GM12865 (cell line): ENCODE results near the gene XXYLT1.

Source experiments
- DNase-seq: peaks from one replicate; pipeline ENCODE4 v3.0.0; 2010; ENCODE audit warnings: low read depth
- H3K4me3 ChIP-seq: 2 replicates; pipeline ENCODE4 v1.5.1; 2011; ENCODE audit warnings: mild to moderate bottlenecking, low read depth, low read length, control low read depth
- TF ChIP-seq, protein P1 (sequence below): IDR thresholded peaks from 2 replicates; pipeline ENCODE4 v1.5.1; 2011; ENCODE audit warnings: low read length, control low read depth, low read depth, inconsistent platforms; ENCODE audit not compliant: insufficient read depth; ENCODE audit errors: missing control alignments

Gene XXYLT1

DNA sequence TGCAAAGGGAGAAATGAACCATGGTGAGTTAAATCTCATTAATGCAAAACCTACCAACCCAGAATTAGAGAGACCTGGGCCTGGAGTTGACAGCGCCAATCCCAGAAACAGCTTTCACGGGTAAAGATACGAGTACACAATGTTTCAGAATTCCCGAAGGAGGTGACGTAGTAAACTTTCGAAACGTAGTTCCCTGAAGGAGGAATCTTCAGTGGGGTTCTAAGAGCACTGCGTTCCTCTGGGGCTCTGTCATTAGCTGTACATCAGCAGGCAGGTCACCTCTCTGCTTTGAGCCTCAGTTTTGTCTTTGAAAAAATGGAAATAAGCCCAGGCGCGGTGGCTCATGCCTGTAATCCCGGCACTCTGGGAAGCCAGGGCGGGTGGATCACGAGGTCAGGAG is 152.3 kb downstream of the XXYLT1 start:
- no peak for DNase-seq
- TF ChIP-seq, protein P1, sequence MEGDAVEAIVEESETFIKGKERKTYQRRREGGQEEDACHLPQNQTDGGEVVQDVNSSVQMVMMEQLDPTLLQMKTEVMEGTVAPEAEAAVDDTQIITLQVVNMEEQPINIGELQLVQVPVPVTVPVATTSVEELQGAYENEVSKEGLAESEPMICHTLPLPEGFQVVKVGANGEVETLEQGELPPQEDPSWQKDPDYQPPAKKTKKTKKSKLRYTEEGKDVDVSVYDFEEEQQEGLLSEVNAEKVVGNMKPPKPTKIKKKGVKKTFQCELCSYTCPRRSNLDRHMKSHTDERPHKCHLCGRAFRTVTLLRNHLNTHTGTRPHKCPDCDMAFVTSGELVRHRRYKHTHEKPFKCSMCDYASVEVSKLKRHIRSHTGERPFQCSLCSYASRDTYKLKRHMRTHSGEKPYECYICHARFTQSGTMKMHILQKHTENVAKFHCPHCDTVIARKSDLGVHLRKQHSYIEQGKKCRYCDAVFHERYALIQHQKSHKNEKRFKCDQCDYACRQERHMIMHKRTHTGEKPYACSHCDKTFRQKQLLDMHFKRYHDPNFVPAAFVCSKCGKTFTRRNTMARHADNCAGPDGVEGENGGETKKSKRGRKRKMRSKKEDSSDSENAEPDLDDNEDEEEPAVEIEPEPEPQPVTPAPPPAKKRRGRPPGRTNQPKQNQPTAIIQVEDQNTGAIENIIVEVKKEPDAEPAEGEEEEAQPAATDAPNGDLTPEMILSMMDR: no peak
- no peak overlapping the region for H3K4me3 ChIP-seq

DNA sequence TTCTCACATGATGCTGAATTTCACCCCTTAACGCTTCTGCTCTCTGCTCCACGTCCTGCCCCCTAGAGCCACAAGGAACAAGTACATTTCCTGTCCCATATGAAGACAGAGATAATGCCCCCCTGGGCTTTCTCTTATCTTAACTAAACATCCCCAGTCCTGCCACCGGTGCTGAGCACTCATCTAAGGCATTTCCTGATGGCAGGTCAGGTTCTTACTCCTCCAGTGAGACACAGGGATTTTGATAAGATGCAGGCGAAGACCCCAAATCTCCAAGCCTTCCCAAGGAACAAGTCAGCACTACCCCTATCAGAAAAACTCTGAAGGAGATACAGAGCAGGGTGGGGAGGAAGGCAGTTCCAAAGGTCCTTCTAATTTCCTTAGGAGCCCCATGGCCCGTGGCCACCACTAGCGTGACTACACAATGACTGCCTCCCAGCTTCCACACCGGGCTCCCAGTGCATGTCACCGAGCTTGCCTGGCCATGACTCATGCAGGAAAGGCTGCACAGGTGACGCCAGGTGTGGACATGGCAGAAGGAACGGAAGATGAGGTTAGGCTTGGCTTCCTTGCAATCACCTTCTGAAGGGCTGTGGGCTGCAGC is 152.9 kb downstream of the XXYLT1 start:
- peak; percentile 39 for DNase-seq
- TF ChIP-seq, protein P1: peak; percentile 24
- no peak overlapping the region for H3K4me3 ChIP-seq

DNA sequence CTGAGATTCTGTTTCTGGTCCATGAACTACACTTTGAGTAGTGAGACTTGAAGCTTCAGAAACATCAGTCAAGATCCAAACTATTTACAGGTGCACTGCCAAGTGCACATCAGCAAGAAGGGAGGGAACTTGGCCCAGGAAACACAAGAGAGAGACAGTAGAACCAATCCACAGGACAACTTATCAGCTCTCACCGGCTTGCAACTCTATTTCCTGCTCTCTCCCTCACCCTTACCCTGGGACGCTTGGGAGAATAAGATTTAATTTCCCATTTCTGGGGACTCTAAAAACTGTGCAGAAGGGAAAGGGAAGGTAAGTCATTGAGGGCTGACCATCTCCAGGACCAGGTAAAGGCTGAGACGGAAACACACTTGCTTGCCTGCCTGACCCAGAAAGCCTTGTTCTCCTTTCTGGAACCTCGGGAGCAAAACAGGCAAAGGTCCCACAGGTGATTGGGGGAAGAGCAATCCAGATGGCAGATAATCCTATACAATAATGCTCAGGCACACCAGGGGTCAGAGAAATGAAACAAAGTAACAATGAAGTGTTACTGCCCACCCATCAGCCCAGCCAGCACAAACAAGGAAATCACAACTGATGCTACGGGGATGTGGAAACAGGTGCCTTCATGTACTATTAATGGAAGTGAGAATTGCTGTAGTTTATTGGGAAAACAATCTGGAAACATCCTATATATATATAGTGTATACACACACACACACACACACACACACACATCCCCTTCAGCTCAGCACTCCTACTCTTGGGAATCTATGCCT is 154.4 kb downstream of the XXYLT1 start:
- TF ChIP-seq, protein P1: no peak
- no peak for DNase-seq
- H3K4me3 ChIP-seq: no peak overlapping the region

DNA sequence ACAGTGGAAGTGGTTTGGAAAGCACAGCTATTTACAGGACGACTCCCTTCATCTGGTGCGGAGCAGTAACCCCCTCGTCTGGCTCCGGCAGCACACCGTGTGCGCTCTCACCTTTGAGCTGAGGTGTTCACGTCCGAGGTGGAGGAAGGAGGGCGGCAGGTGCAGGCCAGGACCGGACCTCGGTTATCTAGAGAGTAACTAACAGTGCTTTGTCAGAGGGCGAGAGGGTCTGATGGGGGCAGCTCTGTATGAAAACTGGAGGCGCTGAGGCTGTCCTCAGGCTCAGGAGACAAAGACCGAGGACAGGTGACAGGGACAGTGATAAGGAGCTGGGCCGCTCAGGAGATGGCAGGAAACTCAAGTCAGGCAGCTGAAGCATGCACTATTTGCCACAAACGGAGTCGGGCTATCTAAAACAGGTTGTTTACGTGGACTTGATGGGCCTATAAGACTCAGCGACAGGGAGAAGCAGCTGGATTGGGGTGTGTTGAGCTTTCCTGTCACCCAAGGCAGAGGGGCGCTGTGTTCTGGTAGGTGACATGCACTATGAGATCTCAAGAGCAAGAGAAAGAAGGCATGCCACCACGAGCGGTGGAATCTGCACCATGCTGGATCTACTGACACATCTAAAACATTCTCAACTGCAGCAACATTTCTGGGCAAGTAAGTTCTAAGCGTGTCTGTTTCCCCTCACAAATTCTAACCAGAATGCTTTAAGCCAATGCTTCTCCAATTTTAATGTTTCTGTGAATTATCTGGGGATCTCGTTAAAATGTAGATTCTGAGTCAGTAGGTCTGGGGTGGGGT is 155.2 kb downstream of the XXYLT1 start:
- TF ChIP-seq, protein P1: no peak
- DNase-seq: no peak
- no peak overlapping the region for H3K4me3 ChIP-seq

DNA sequence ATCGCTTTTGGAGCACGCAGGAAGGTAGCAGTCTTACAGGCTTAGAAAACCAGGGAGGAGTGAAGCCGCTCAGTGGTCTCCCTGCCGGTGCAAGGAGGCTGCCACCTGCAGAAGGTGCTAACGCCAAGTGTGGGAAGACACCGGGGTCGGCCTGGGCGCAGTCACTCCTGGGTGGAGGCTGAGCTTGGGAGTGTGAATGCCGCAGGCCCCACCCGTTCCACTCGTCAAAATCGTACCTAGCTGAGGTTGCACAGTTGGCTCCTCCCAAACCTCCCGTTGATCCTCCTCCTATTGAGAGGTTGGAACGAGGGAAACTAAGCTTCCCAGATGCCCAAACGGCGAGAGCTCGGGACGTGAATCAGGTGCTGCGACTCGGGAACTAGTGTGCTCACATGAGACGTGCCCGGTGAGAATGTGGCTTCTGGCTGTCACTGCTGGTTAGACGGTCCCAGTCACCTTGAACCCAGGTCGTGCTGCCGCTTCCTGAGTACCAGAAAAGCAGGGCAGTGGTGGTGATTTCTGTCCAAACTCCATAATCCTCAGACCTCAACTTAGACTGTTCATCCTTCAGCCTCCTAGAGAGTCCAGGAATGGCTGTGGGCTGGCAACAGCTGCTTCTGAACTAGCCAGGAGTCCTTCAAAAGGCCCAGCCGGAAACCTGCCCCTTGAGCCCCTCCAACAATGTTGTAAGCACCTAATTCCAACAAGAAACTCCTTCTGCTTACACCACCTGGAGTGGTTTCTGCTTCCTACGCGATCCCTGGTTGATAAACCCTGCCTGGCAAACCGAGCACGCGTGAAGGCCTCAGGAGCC is 156.0 kb downstream of the XXYLT1 start:
- TF ChIP-seq, protein P1: no peak
- no peak overlapping the region for H3K4me3 ChIP-seq
- no peak for DNase-seq
